K562 (cell line): ENCODE measurements around the gene SGPP1. TPM values are rescaled to one million over a fixed set of nuclear protein-coding genes. Genes with fewer than 3 reads are reported as not detected.

Source experiments
- ATAC-seq: fragments of 200-7000 bp; cut with Tn5 transposase; 3 replicates; pipeline ENCODE4 v1.9.1; 2020; ENCODE audit warnings: moderate library complexity
- BruUV-seq: library from RNA; stranded (reverse); fragments of 400-500 nt; replicated peaks from 2 replicates; lab custom pipeline; 2021; lab: Mats Ljungman, UMichigan
- CTCF ChIA-PET: fragments of 300-600 bp; formaldehyde crosslinking; extraction: SDS; loops from one replicate; lab custom pipeline; 2021; ENCODE audit warnings: low intra/inter-chr PET ratio; lab: Yijun Ruan, JAX
- POLR2A ChIA-PET: fragments of 300-600, 350-650 bp; sonication (Branson Sonifier 250); formaldehyde crosslinking; extraction: SDS; loops from one replicate; lab custom pipeline; 2021; ENCODE audit warnings: antibody characterized with exemption, inconsistent platforms; lab: Yijun Ruan, JAX
- DNase-seq, 4 experiments: peaks; one replicate each; pipeline versions ENCODE4 v3.0.0 to v3.0.0-alpha.2; 2011 to 2018; ENCODE audit warnings: low spot score in 3 of 4, mixed read lengths in 3 of 4; ENCODE audit errors: extremely low read depth in 1 of 4
- FAIRE-seq: peaks from 2 replicates; lab custom pipeline; 2011; peaks lifted over from hg19 to GRCh38; lab: Jason Lieb, UNC
- H2AFZ ChIP-seq: 2 replicates; pipeline ENCODE4 v1.6.0; 2011; ENCODE audit warnings: low read depth, low read length, control low read depth, inconsistent platforms
- H3K27ac ChIP-seq: fragments of 200-600 bp; 3 replicates; pipeline ENCODE4 v1.8.0; 2011; ENCODE audit warnings: low read depth, mild to moderate bottlenecking, control low read depth, inconsistent platforms, low read length, moderate library complexity, mixed read lengths; ENCODE audit errors: extremely low read depth
- H3K27me3 ChIP-seq, 2 experiments: fragments of 300-600 bp in 1 of 2; 2 replicates in 1 of 2; 3 replicates in 1 of 2; pipeline versions ENCODE4 v1.6.0 to v1.8.0; 2011; ENCODE audit warnings: inconsistent platforms in 2 of 2, low read length in 2 of 2, mild to moderate bottlenecking in 1 of 2, mixed read lengths in 1 of 2, moderate library complexity in 1 of 2; ENCODE audit not compliant: control insufficient read depth in 2 of 2, insufficient read depth in 2 of 2
- H3K36me3 ChIP-seq: fragments of 300-600 bp; 3 replicates; pipeline ENCODE4 v1.8.0; 2011; ENCODE audit warnings: mild to moderate bottlenecking, low read length, inconsistent platforms; ENCODE audit not compliant: control insufficient read depth, insufficient read depth
- H3K4me1 ChIP-seq, 2 experiments: fragments of 200-600 bp in 1 of 2; replicated peaks in 1 of 2; 2 replicates in 1 of 2; 3 replicates in 1 of 2; pipeline versions ENCODE4 v1.5.1 to v1.8.0; 2011; ENCODE audit warnings: inconsistent platforms in 2 of 2, low read length in 2 of 2, mild to moderate bottlenecking in 1 of 2, mixed read lengths in 1 of 2, moderate library complexity in 1 of 2; ENCODE audit not compliant: control insufficient read depth in 2 of 2, insufficient read depth in 2 of 2
- H3K4me2 ChIP-seq: 2 replicates; pipeline ENCODE4 v1.6.1; 2011; ENCODE audit warnings: low read length, control low read depth, inconsistent platforms, mixed read lengths; ENCODE audit not compliant: insufficient read depth
- H3K4me3 ChIP-seq: fragments of 200-600 bp; sonication (generic), shearing (Covaris generic); 2 replicates; pipeline ENCODE4 v1.5.1; 2016; ENCODE audit warnings: control low read depth, inconsistent platforms
- H3K79me2 ChIP-seq: fragments of 200-600 bp; 3 replicates; pipeline ENCODE4 v1.8.0; 2011; ENCODE audit warnings: low read length, inconsistent platforms; ENCODE audit not compliant: control insufficient read depth, insufficient read depth
- H3K9ac ChIP-seq, 2 experiments: 2 replicates each; pipeline versions ENCODE4 v1.6.0 to v1.6.1; 2011; ENCODE audit warnings: low read depth in 2 of 2, low read length in 2 of 2, control low read depth in 1 of 2, inconsistent platforms in 1 of 2, mild to moderate bottlenecking in 1 of 2, mixed read lengths in 1 of 2; ENCODE audit not compliant: insufficient read depth in 1 of 2
- H3K9me1 ChIP-seq: one replicate; pipeline ENCODE4 v1.6.0; 2011; ENCODE audit warnings: inconsistent platforms, mild to moderate bottlenecking, low read length, moderate library complexity; ENCODE audit not compliant: control insufficient read depth, insufficient read depth
- H3K9me3 ChIP-seq: replicated peaks from 2 replicates; pipeline ENCODE4 v1.5.1; 2011; ENCODE audit warnings: low read depth, low read length, inconsistent platforms; ENCODE audit not compliant: control insufficient read depth, insufficient read depth
- H4K20me1 ChIP-seq: replicated peaks from 2 replicates; pipeline ENCODE4 v1.6.1; 2011; ENCODE audit warnings: low read length, inconsistent platforms, mixed read lengths; ENCODE audit not compliant: control insufficient read depth, insufficient read depth
- ATF7 ChIP-seq: fragments of 450-650 bp; IDR thresholded peaks from 2 replicates; pipeline ENCODE4 v1.7.1; 2014; ENCODE audit warnings: mild to moderate bottlenecking, moderate library complexity
- MTF1 ChIP-seq: fragments of 250-450 bp; sonication (Bioruptor Pico); IDR thresholded peaks from 2 replicates; pipeline ENCODE4 v1.9.0; 2021; ENCODE audit warnings: moderate library complexity, mild to moderate bottlenecking, inconsistent platforms, borderline replicate concordance
- WGBS: fragments of 100-300 bp; shearing (Covaris generic); methylation state at CpG from one replicate; pipeline ENCODE4 v1.1.6; 2016; ENCODE audit warnings: low coverage, mixed read lengths; ENCODE audit not compliant: insufficient coverage; ENCODE audit errors: missing lambda C conversion rate; 5-methylcytosine and 5-hydroxymethylcytosine counted together
- in situ Hi-C: fragments of 300-500 bp; cut with MboI; formaldehyde crosslinking; loops from 4 replicates; pipeline ENCODE4 v1.15.0; 2018; ENCODE audit warnings: inconsistent platforms, mixed read lengths
- intact Hi-C: fragments of 100-400 bp; cut with micrococcal nuclease; formaldehyde crosslinking; loops from 2 replicates; pipeline ENCODE4 v1.14.2; 2022
- polyA plus RNA-seq, 8 experiments: library from polyadenylated mRNA; depleted of rRNA in 4 of 8; stranded (reverse) in 5 of 8; unstranded in 3 of 8; fragments of >200 nt; fragmentation: Nextera tagmentation in 2 of 8; fragmentation: Illumina TruSeq in 1 of 8; extraction: Ambion mirVana in 2 of 8; extraction: Trizol in 1 of 8; gene quantifications; 2 replicates each; pipeline versions ENCODE4 v1.2.1 to v1.2.3, GENCODE V29; 2011 to 2014; ENCODE audit warnings: inconsistent platforms in 1 of 8, missing spikeins in 1 of 8
- total RNA-seq, 7 experiments: library from RNA; depleted of rRNA in 6 of 7; stranded (reverse); fragments of >200 nt in 6 of 7; fragmentation: Illumina TruSeq in 2 of 7; extraction: Trizol in 2 of 7; gene quantifications; 2 replicates each; pipeline versions ENCODE4 v1.2.1 to v1.2.3, GENCODE V29; 2011 to 2021; ENCODE audit warnings: low replicate concordance in 1 of 7
- TF ChIP-seq, protein P1 (sequence below): fragments of 250-450 bp; sonication (Bioruptor Pico); IDR thresholded peaks from 2 replicates; pipeline ENCODE4 v1.8.0; 2021; ENCODE audit warnings: moderate library complexity, mild to moderate bottlenecking, inconsistent platforms
- TF ChIP-seq, protein P2 (sequence below): fragments of 450-650 bp; conservative IDR thresholded peaks from 2 replicates; pipeline ENCODE4 v1.6.1; 2016; ENCODE audit warnings: missing genetic modification characterization, low read depth, mild to moderate bottlenecking, control low read depth, missing compliant biosample characterization

Gene SGPP1
- total and polyA plus RNA-seq, 9 of the 15 experiments (the other 6 are each of a cell fraction or from before 2014, with no cell fraction given) = 2.2 to 7.3 (median 5.6) TPM

DNA sequence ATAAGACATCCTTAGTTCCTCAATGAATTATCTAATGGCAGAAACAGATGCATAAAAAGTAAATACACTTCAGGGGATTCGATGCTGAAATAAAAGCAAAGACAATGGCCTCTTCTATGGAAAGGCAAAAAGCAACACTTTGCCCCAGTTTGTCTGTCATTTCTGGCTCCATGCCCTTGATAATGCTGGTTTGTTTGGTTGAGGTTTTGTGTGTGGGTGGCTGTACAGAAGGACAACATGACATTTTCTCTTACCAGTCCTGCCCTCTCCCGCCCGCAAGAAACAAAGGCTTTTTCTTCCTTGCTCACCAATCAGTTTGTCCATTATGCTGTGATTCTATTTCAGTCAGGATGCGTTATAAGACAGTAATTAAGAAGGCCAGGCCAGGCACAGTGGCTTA, 68.1 kb downstream of the SGPP1 start (continued):
- TF ChIP-seq, protein P1, sequence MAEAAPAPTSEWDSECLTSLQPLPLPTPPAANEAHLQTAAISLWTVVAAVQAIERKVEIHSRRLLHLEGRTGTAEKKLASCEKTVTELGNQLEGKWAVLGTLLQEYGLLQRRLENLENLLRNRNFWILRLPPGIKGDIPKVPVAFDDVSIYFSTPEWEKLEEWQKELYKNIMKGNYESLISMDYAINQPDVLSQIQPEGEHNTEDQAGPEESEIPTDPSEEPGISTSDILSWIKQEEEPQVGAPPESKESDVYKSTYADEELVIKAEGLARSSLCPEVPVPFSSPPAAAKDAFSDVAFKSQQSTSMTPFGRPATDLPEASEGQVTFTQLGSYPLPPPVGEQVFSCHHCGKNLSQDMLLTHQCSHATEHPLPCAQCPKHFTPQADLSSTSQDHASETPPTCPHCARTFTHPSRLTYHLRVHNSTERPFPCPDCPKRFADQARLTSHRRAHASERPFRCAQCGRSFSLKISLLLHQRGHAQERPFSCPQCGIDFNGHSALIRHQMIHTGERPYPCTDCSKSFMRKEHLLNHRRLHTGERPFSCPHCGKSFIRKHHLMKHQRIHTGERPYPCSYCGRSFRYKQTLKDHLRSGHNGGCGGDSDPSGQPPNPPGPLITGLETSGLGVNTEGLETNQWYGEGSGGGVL (CRISPR knock-in tag) = no peak

DNA sequence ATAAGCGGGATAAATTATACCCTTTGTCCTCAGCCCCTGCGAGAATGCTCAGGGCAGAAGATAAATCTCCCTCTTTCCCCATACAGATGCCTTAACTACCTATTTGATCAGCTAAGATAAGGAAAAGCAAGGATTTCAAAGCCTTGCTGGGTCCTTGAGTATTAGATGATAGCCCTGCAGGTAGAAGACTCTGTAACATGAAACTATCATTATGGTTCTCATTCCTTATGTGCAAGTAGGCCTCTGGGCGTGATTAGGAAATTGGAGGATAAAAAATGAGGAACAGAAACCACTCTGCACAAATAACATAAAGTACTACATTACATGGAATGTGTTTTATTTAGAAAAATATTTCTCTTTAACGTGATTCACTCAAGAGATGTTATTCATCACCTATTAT, 71.7 kb downstream of the SGPP1 start:
- H3K9me1 ChIP-seq = no peaks in the 10 kb centered on the region
- H3K4me3 ChIP-seq = no peak overlapping the region
- ATAC-seq (no peak), FAIRE-seq (no peak), DNase-seq (no peak)
- H3K36me3 ChIP-seq = no peaks in the 10 kb centered on the region
- TF ChIP-seq ATF7 = no peak
- in situ Hi-C loops = no loop called here
- WGBS = 54% methylated on average over 4 of the region's 4 CpGs
- no peaks in the 10 kb centered on the region for H3K9me3 ChIP-seq
- no TSS peak for BruUV-seq
- H3K4me2 ChIP-seq = no peak overlapping the region
- no peak overlapping the region for H3K9ac ChIP-seq
- ChIA-PET CTCF (no interaction called here), POLR2A (no interaction called here)
- no peaks in the 10 kb centered on the region for H3K27me3 ChIP-seq
- H3K79me2 ChIP-seq = no peaks in the 10 kb centered on the region
- no peaks in the 10 kb centered on the region for H4K20me1 ChIP-seq
- H2AFZ ChIP-seq = no peak overlapping the region
- no peak overlapping the region for H3K27ac ChIP-seq
- intact Hi-C loops = no loop called here
- no peaks in the 10 kb centered on the region for H3K4me1 ChIP-seq

DNA sequence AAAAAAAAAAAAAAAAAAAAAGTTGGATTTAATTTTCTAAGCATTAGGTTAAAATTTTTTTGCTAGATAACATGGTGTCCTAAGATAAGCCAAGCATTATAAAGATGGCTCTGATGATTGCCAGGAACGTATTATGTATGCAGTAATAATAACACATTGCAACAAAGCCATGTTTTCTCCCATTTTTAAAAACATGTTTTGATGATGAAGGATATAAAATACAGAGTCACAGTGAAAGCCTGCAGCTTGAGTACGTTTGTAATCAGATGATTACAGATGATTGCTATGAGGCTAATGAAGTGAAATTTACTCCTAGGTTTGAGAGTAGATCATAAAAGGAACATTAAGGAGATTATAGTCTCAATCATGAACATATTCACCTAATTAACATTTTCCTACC, 72.9 kb downstream of the SGPP1 start:
- H3K27ac ChIP-seq = no peak overlapping the region
- ATAC-seq = no peak
- H2AFZ ChIP-seq = no peak overlapping the region
- WGBS = 51% methylated on average over 2 of the region's 2 CpGs
- in situ Hi-C loops (no loop called here), intact Hi-C loops (no loop called here)
- POLR2A ChIA-PET = no interaction called here
- no peaks in the 10 kb centered on the region for H3K27me3 ChIP-seq
- CTCF ChIA-PET = no interaction called here
- BruUV-seq = no TSS peak
- H3K9ac ChIP-seq = no peak overlapping the region
- H3K9me1 ChIP-seq = no peaks in the 10 kb centered on the region
- no peaks in the 10 kb centered on the region for H3K79me2 ChIP-seq
- H3K9me3 ChIP-seq = no peaks in the 10 kb centered on the region
- no peak overlapping the region for H3K4me3 ChIP-seq
- H3K4me1 ChIP-seq = no peaks in the 10 kb centered on the region
- H3K4me2 ChIP-seq = no peak overlapping the region
- H3K36me3 ChIP-seq = no peaks in the 10 kb centered on the region
- no peak for DNase-seq
- no peaks in the 10 kb centered on the region for H4K20me1 ChIP-seq
- no peak for FAIRE-seq
- TF ChIP-seq, protein P2, sequence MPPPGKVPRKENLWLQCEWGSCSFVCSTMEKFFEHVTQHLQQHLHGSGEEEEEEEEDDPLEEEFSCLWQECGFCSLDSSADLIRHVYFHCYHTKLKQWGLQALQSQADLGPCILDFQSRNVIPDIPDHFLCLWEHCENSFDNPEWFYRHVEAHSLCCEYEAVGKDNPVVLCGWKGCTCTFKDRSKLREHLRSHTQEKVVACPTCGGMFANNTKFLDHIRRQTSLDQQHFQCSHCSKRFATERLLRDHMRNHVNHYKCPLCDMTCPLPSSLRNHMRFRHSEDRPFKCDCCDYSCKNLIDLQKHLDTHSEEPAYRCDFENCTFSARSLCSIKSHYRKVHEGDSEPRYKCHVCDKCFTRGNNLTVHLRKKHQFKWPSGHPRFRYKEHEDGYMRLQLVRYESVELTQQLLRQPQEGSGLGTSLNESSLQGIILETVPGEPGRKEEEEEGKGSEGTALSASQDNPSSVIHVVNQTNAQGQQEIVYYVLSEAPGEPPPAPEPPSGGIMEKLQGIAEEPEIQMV = no peak
- no peak for TF ChIP-seq MTF1 (CRISPR knock-in tag)
